Measurements from ENCODE around the gene FCER2.

Gene FCER2

GRCh38 chr19:7676376-7676775 lies 25.6 kb downstream of the FCER2 start:
- DNase-seq, result no peak

GRCh38 chr19:7674010-7675005 lies 27.6 kb downstream of the FCER2 start:
- DNase-seq, result peak; percentile 58 to 84

DNA sequence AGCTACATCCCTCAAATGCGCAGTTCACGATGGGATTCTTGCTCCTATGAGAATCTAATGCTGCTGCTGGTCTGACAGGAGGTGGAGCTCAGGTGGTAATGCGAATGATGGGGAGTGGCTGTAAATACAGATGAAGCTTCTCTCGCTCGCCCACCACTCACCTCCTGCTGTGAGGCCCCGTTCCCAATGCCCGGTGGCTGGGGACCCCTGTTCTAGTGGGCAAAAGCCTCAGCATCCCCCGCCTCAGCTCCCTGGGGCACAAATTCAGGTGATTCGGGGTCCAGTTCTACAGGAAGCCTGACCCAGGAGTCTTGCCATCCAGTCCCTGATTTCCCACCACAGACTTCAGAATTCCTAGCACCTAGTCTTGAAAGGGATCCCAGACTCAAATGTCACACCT lies 29.4 kb downstream of the FCER2 start:
- no peak for DNase-seq

DNA sequence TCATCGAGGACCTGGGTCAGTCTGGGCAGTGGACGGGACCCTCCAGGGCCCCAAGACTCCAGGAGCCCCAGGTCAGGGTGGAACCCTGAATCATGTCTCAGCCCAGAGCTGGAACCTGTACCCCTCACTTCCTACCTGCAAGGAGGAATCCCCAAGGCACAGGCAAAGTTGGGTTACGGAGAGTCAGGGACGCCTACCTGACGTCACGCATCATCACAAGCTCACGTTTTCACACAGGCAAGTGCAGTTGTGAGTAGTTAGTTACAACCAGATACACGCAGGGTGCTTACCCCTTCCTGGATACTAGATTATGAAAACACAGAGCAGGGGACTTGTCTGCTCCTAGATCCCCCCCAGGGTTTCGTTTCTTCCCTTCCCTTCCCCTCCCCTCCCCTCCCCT lies 31.1 kb downstream of the FCER2 start:
- DNase-seq, result no peak

- DNase-seq, result peak in 1 of 2 experiments; percentile 48
Observed at GRCh38 chr19:7670150-7670783, 31.7 kb downstream of the FCER2 start.

- no peak for DNase-seq
Observed at GRCh38 chr19:7669641-7670040, 32.3 kb downstream of the FCER2 start.

GRCh38 chr19:7668842-7669241 lies 33.1 kb downstream of the FCER2 start, which contains the start of gene RETN:
RETN (plus strand) TSS chr19:7669049; CDS start chr19:7669327, 278 bp downstream.
- no peak for DNase-seq

DNA sequence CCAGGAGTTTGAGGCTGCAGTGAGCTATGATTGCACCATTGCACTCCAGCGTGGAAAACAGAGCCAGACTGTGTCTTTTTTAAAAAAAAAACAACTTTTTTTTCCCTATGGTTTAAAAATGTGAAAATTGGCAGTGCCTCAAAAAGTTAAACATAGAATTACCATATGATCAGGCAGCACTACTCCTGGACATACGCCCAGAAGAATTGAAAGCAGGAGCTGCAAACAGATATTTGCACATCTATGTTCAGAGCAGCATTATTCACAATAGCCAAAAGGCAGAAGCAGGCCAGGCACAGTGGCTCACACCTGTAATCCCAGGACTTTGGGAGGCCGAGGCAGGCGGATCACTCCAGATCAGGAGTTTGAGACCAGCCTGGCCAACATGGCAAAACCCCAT lies 36.9 kb downstream of the FCER2 start:
- DNase-seq, result peak in 1 of 2 experiments; percentile 79

DNA sequence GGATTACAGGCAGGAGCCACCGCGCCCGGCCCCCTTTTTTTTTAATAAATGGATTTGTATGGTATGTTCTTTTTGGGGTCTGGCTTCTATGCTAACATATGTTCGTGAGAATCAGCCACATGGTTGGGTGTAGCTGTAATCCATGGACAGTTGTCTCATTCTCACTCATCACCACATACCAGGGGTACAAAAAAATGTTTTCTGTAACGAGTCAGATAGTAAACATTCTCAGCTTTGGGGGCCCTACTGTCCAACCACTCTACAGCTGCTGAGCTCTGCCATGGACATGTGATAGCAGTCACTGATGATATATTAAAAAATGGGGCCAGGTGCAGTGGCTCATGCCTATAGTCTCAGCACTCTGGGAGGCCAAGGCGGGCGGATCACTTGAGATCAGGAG lies 38.2 kb downstream of the FCER2 start:
- DNase-seq, result no peak

DNA sequence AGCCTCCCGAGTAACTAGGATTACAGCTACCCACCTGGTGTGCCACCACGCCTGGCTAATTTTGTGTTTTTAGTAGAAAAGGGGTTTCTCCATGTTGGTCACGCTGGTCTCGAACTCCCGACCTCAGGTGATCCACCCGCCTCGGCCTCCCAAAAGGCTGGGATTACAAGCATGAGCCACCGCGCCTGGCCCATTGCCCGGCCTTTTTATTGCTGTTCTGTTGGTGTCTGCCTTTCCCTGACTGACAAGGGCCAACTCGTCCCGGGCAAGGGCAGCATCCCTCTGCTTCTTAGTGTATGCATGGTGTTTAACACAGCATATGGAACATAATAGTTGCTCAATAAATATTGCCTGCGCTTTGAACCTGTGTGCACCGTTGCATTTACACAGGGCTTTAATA lies 39.3 kb downstream of the FCER2 start:
- no peak for DNase-seq

DNA sequence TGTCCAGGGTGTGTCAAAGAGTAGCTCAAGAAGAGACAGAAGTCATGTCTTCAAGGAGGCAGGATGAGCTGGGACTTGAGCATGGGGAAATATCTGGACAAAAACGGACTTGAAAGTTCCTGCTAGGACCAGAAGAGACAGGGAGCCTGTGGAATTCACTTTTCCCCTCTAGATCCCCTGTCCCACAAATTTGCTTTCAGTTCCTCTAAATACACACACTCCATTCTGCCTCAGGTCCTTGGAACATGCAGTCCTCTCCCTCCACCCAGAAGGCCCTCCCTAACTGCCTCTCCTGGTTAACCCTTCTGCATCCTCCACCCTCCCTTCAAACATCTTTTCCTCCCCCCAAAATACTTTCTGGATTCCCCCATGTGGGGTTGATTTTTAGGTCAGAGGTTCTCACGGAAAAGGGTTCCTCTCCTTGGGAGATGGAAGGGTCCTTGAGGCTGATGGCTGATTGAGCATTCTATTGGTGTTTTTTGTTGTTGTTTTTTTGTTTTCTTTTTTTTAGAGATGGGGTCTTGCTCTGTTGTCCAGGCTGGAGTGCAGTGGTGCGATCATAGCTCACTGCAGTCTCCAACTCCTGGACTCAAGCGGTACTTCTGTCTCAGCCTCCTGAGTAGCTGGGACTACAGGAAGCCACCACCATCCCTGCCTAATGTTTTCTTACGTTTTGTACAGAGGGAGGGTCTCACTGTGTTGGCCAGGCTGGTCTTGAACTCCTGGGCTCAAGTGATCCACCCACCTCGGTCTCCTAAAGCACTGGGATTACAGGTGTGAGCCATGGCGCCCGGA lies 40.0 kb downstream of the FCER2 start:
- DNase-seq, result no peak

DNA sequence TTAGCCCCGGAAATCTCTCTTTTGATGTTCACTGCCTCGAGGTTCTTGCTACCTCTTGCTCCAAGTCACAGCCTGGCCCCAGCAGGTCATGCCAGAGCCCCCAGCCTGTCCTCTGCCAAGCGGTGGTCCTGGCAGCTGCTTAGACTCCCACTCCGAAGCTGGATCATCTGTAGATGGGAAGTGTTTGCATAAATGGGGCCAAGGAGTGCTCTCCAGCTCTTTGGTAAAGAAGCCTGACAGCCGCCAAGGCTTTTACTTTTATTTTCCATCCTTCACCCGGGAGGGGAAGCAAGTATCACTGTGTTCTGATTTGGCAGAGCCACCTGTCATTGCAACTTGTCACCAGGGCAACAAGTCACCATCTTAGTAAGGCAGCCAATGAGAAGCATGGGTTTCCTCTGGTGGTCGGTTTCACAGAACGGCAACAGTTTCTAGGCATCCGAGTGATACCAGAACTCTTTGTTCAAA lies 43.7 kb downstream of the FCER2 start:
- no peak for DNase-seq

GRCh38 chr19:7657131-7657751 lies 44.7 kb downstream of the FCER2 start:
- no peak for DNase-seq

GRCh38 chr19:7655581-7655980 lies 46.4 kb downstream of the FCER2 start:
- DNase-seq, result no peak

DNA sequence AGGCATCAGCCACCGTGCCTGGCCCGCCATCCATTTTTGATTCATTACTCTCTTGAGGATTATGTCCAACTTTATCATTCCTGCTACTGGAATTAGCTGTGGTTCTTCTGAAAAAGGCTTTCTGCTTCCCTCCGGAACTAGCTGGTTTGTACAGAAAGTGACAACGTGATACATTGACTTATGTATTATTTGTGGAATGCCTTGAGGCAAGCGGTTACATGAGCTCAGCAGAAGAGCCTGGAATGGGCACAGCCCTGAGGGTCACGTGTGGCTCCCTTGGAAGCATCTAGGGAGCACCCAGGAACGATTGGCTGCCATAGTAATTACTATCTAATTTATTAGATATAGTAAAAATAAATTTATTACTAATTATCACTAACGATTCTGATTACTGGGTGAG lies 47.5 kb downstream of the FCER2 start:
- no peak for DNase-seq

GRCh38 chr19:7652061-7652641 lies 49.8 kb downstream of the FCER2 start:
- DNase-seq, result peak in 1 of 2 experiments; percentile 81

DNA sequence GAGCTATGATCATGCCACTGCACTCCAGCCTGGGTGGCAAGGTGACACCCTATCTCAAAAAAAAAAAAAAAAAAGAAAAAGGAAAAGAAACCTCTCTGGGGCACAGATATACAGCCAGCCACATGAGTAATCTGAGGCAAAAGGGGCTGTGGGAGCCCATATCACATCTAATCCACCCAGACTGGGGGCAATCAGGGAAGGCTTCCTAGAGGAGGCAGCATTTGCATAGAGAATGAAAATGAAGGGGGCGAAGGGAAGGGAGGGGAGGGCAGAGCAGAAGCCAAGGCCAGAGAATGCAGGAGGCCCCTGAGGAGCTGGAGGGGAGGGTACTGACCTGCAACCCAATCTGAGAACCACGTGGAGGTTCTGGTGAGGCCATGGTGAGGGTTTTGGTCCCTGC lies 51.8 kb downstream of the FCER2 start:
- DNase-seq, result no peak

DNA sequence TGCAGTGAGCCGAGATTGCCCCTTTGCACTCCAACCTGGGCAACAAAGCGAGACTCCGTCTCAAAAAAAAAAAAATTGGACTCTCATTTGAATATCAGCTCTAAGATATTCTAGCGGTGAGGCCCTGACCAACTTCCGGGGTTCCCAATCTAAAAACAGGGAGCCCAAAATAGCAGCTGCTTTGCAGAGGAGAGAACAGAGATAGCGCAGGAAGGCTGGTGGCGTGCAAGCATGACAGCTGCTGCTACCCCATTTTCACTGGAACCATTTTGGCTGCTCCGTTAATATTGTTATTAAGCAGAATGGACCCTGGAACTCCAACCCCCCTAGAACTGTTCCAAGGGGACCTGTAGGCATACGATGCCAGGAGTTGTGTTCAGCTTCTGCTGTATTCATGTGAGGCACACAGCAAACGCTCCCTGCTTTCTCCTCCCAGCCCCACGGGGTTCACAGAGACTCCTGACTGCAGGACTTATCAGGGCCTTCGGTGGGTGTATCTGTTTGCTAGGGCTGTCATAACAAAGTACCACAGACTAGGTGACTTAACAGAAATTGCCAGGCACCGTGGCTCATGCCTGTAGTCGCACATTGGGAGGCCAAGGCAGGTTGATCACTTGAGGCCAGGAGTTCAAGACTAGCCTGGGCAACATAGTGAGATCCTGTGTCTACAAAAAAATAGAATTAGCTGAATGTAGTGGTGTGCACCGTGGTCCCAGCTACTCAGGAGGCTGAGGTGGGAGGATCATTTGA lies 53.5 kb downstream of the FCER2 start:
- no peak for DNase-seq

DNA sequence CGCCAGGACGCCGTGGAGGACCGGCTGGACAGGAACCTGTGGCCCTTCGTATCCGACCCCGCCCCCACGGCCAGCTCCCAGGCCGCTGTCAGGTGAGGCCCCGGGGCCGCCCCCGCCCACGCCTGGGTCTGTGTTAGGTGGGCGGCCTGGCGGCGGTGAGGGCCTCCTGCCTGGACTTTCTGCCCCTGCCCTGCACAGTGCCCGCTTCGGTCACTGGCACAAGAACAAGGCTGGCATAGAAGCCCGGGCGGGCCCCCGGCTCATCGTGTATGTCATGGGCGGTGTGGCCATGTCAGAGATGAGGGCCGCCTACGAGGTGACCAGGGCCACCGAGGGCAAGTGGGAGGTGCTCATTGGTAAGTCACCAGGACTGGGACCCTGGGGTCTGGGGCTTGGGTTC lies 54.8 kb downstream of the FCER2 start:
- DNase-seq, result no peak

- DNase-seq, result no peak
Observed at GRCh38 chr19:7646426-7646700, 55.6 kb downstream of the FCER2 start.

DNA sequence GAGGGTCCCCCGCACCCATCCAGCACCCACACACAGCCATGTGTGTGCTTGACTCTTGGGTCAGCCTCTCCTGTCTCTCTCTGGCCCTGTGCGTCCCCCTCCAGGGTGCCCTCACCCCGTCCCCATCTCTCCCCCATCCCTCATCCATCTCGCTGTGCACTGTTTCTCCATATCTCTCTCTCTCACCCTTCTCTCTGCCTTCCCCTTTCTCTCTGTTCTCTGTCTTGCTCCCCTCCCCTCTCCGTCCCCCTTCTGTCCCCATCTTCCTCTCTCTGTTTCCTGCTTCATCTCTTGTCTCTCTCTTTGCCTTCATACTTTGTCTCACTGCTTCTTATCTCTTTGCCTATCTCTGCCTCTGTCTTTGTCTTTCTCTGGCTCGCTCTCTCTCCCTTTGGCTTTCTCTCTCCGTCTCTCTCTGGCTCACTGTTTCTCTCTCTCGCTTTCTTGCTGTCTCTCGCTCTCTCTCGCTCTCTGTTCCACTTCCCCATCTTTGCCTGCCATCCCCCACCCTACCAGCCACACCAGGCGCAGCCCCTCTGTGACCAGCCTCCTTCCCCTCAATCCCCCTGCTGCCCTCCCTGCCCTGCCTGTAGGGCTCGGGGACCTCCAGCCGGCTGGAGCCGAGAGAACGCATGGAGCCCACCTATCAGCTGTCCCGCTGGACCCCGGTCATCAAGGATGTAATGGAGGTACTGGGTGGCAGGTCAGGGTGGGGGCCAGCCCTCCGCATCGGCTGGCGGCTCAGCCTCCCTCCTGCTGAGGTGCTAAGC lies 56.1 kb downstream of the FCER2 start:
- DNase-seq, result no peak
